IMR-90 (cell line): ENCODE data around the gene PPP1R14C. TPM values are rescaled to one million over a fixed set of nuclear protein-coding genes. Genes with fewer than 3 reads are reported as not detected.

Experiments
- ATAC-seq: fragments of 200-7000 bp; cut with Tn5 transposase; 2 replicates; pipeline ENCODE4 v1.9.1; 2020; ENCODE audit warnings: low read depth, mild to moderate bottlenecking, moderate library complexity
- BruUV-seq: library from RNA; stranded (reverse); fragments of 400-500 nt; replicated peaks from 2 replicates; lab custom pipeline; 2021; lab: Mats Ljungman, UMichigan
- CTCF ChIA-PET: fragments of 300-600 bp; formaldehyde crosslinking; extraction: SDS; loops from one replicate; lab custom pipeline; 2021; ENCODE audit warnings: antibody characterized with exemption; lab: Yijun Ruan, JAX
- POLR2A ChIA-PET: fragments of 300-600 bp; sonication (Branson Sonifier 250); formaldehyde crosslinking; loops from one replicate; lab custom pipeline; 2022; ENCODE audit warnings: antibody characterized with exemption; ENCODE audit not compliant: unreplicated experiment; lab: Charles Lee
- DNase-seq: peaks from one replicate; pipeline ENCODE4 v3.0.0; 2013
- H2AFZ ChIP-seq: replicated peaks from 2 replicates; pipeline ENCODE3; 2013; ENCODE audit warnings: low read length, mild to moderate bottlenecking; ENCODE audit not compliant: poor library complexity
- H2AK5ac ChIP-seq: 2 replicates; pipeline ENCODE4 v1.6.1; 2013; ENCODE audit warnings: low read depth, low read length, inconsistent platforms
- H2AK9ac ChIP-seq: replicated peaks from 2 replicates; pipeline ENCODE3; 2013; ENCODE audit warnings: mild to moderate bottlenecking, low read depth, low read length, moderate library complexity; ENCODE audit not compliant: poor library complexity
- H2BK120ac ChIP-seq: 2 replicates; pipeline ENCODE4 v1.6.1; 2013; ENCODE audit warnings: low read depth, low read length, inconsistent platforms
- H2BK15ac ChIP-seq: 3 replicates; pipeline ENCODE4 v1.6.1; 2013; ENCODE audit warnings: low read depth, low read length, inconsistent platforms
- H2BK20ac ChIP-seq: 2 replicates; pipeline ENCODE4 v1.6.1; 2013; ENCODE audit warnings: low read depth, mild to moderate bottlenecking, inconsistent platforms, low read length, moderate library complexity
- H2BK5ac ChIP-seq: 2 replicates; pipeline ENCODE4 v1.6.1; 2013; ENCODE audit warnings: mild to moderate bottlenecking, low read depth, low read length, inconsistent platforms; ENCODE audit not compliant: poor library complexity, severe bottlenecking
- H3K14ac ChIP-seq: replicated peaks from 2 replicates; pipeline ENCODE4 v1.6.1; 2013; ENCODE audit warnings: low read depth, low read length, inconsistent platforms
- H3K18ac ChIP-seq: 2 replicates; pipeline ENCODE4 v1.6.1; 2013; ENCODE audit warnings: low read depth, low read length, control low read depth
- H3K23ac ChIP-seq: 2 replicates; pipeline ENCODE4 v1.6.1; 2013; ENCODE audit warnings: low read depth, low read length, inconsistent platforms
- H3K27ac ChIP-seq: 2 replicates; pipeline ENCODE4 v1.5.1; 2013; ENCODE audit warnings: mild to moderate bottlenecking, control low read depth, low read length; ENCODE audit not compliant: insufficient read depth
- H3K27me3 ChIP-seq: 2 replicates; pipeline ENCODE4 v1.6.1; 2013; ENCODE audit warnings: low read length; ENCODE audit not compliant: control insufficient read depth, insufficient read depth
- H3K36me3 ChIP-seq: 2 replicates; pipeline ENCODE4 v1.6.1; 2013; ENCODE audit warnings: low read length, mixed read lengths; ENCODE audit not compliant: control insufficient read depth, insufficient read depth
- H3K4ac ChIP-seq: 2 replicates; pipeline ENCODE4 v1.6.1; 2013; ENCODE audit warnings: low read depth, low read length, inconsistent platforms
- H3K4me1 ChIP-seq: 2 replicates; pipeline ENCODE4 v1.6.1; 2013; ENCODE audit warnings: low read length, mixed read lengths; ENCODE audit not compliant: control insufficient read depth, insufficient read depth
- H3K4me2 ChIP-seq: 2 replicates; pipeline ENCODE4 v1.6.1; 2013; ENCODE audit warnings: low read depth, mild to moderate bottlenecking, control low read depth, low read length, moderate library complexity
- H3K4me3 ChIP-seq: 2 replicates; pipeline ENCODE4 v1.5.1; 2013; ENCODE audit warnings: low read depth, mild to moderate bottlenecking, control low read depth, low read length, moderate library complexity; ENCODE audit not compliant: insufficient read depth
- H3K56ac ChIP-seq: 2 replicates; pipeline ENCODE4 v1.6.1; 2013; ENCODE audit warnings: low read length, inconsistent platforms; ENCODE audit not compliant: insufficient read depth; ENCODE audit errors: extremely low read depth
- H3K79me1 ChIP-seq, 2 experiments: 2 replicates each; pipeline ENCODE4 v1.6.1; 2013; ENCODE audit warnings: low read length in 2 of 2, inconsistent platforms in 1 of 2, low read depth in 1 of 2
- H3K9ac ChIP-seq: 2 replicates; pipeline ENCODE4 v1.6.1; 2013; ENCODE audit warnings: low read depth, low read length, control low read depth
- H3K9me1 ChIP-seq: 2 replicates; pipeline ENCODE4 v1.6.1; 2013; ENCODE audit warnings: low read length, inconsistent platforms; ENCODE audit not compliant: insufficient read depth
- H3K9me3 ChIP-seq: 2 replicates; pipeline ENCODE4 v1.6.1; 2013; ENCODE audit warnings: low read length; ENCODE audit not compliant: control insufficient read depth, insufficient read depth
- H4K20me1 ChIP-seq: 2 replicates; pipeline ENCODE4 v1.6.1; 2013; ENCODE audit warnings: low read length, inconsistent platforms; ENCODE audit not compliant: insufficient read depth
- H4K5ac ChIP-seq: 2 replicates; pipeline ENCODE4 v1.6.1; 2013; ENCODE audit warnings: mild to moderate bottlenecking, low read depth, low read length, control low read depth
- H4K8ac ChIP-seq, 2 experiments: 2 replicates each; pipeline ENCODE4 v1.6.1; 2013; ENCODE audit warnings: low read depth in 2 of 2, low read length in 2 of 2, control low read depth in 1 of 2, inconsistent platforms in 1 of 2
- H4K91ac ChIP-seq: 2 replicates; pipeline ENCODE4 v1.6.1; 2013; ENCODE audit warnings: low read depth, low read length, inconsistent platforms; ENCODE audit not compliant: insufficient read depth
- MAFK ChIP-seq: IDR thresholded peaks from 2 replicates; pipeline ENCODE4 v1.6.1; 2012; ENCODE audit warnings: low read depth, low read length, improper control_type of control experiment
- NFE2L2 ChIP-seq: fragments of 150-350 bp; IDR thresholded peaks from 2 replicates; pipeline ENCODE4 v1.6.1; 2016; ENCODE audit warnings: low read depth, mild to moderate bottlenecking, low read length
- RAD21 ChIP-seq: IDR thresholded peaks from 2 replicates; pipeline ENCODE4 v1.6.1; 2012; ENCODE audit warnings: low read length, improper control_type of control experiment
- RCOR1 ChIP-seq: IDR thresholded peaks from 2 replicates; pipeline ENCODE4 v1.6.1; 2012; ENCODE audit warnings: mild to moderate bottlenecking, low read length, improper control_type of control experiment; ENCODE audit not compliant: insufficient replicate concordance
- WGBS, 2 experiments: methylation state at CpG; one replicate each; pipeline versions ENCODE4 v1.1.5 to v1.1.7; 2013; ENCODE audit warnings: missing lambda C conversion rate in 2 of 2; ENCODE audit not compliant: insufficient read length in 1 of 2; ENCODE audit errors: extremely low coverage in 2 of 2; 5-methylcytosine and 5-hydroxymethylcytosine counted together
- dilution Hi-C: fragments of 300-500 bp; cut with HindIII; formaldehyde crosslinking; loops from one replicate; pipeline ENCODE4 v1.14.3; 2018; ENCODE audit warnings: low sequenced_read_pairs; ENCODE audit not compliant: unreplicated experiment
- in situ Hi-C: fragments of 300-500 bp; cut with MboI; formaldehyde crosslinking; loops from 3 replicates; pipeline ENCODE4 v1.14.3; 2019; ENCODE audit warnings: low sequenced_read_pairs, inconsistent platforms, mixed read lengths
- intact Hi-C: fragments of 100-400 bp; cut with micrococcal nuclease; formaldehyde crosslinking; loops from 2 replicates; pipeline ENCODE4 v1.10.0; 2022
- polyA plus RNA-seq, 3 experiments: library from polyadenylated mRNA; depleted of rRNA; stranded (reverse); fragments of >200 nt; gene quantifications; 2 replicates each; pipeline ENCODE4 v1.2.3, GENCODE V29; 2012; ENCODE audit warnings: low replicate concordance in 1 of 3
- total RNA-seq: library from RNA; depleted of rRNA; stranded (reverse); fragments of >200 nt; gene quantifications from 2 replicates; pipeline ENCODE4 v1.2.3, GENCODE V29; 2012
- TF ChIP-seq, protein P1 (sequence below): fragments of 150-350 bp; IDR thresholded peaks from 2 replicates; pipeline ENCODE4 v1.6.1; 2016; ENCODE audit warnings: low read depth, mild to moderate bottlenecking, low read length, moderate library complexity, borderline replicate concordance

The PPP1R14C gene
- total and polyA plus RNA-seq, 2 of the 4 experiments (the other 2 are of a cell fraction) = not detected

DNA sequence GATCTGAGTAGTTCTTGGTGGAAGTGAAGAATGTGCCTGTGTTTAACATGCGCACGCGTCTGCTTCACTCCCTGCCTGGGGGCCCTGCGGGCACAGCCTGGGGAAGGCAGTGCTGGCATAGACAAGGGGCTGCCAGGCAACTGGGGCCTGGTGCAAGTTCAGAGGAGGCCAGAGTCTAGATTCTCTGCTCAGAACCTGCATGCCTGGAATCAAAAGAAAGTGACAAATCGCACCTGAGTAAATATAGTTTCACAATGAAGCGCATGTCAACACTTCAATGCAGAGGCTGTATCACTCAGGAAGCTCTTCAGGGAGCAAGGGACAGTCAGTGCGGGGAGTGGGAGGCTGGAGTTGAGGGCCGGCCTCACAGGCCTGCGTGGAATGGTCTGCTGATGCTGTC, 24.2 kb upstream of the PPP1R14C start:
- Histone ChIP-seq H2BK20ac (no peak overlapping the region), H3K23ac (no peak overlapping the region), H3K36me3 (no peaks in the 10 kb centered on the region), H3K4ac (no peak overlapping the region), H2BK5ac (no peak overlapping the region), H2BK120ac (no peak overlapping the region), H4K20me1 (no peaks in the 10 kb centered on the region), H3K79me1 (no peaks in the 10 kb centered on the region), H3K9me3 (peaks cover 3% of the 10 kb centered on the region; the same call in 1 of the 2 replicates), H2AFZ (no peak overlapping the region), H3K4me1 (no peaks in the 10 kb centered on the region), H3K4me2 (no peak overlapping the region), H3K9ac (no peak overlapping the region), H4K91ac (no peak overlapping the region), H3K4me3 (no peak overlapping the region), H2AK9ac (no peak overlapping the region), H2BK15ac (no peak overlapping the region), H3K27me3 (no peaks in the 10 kb centered on the region), H3K14ac (no peak overlapping the region), H3K27ac (no peak overlapping the region), H4K8ac (no peak overlapping the region), H3K9me1 (no peaks in the 10 kb centered on the region), H2AK5ac (no peak overlapping the region), H3K18ac (no peak overlapping the region), H4K5ac (no peak overlapping the region), H3K56ac (no peak overlapping the region)
- ATAC-seq = no peak
- in situ Hi-C loops (no loop called here), intact Hi-C loops (no loop called here), dilution Hi-C loops (no loop called here)
- no TSS peak for BruUV-seq
- TF ChIP-seq MAFK (no peak), RAD21 (no peak), NFE2L2 (no peak), RCOR1 (no peak)
- TF ChIP-seq, protein P1, sequence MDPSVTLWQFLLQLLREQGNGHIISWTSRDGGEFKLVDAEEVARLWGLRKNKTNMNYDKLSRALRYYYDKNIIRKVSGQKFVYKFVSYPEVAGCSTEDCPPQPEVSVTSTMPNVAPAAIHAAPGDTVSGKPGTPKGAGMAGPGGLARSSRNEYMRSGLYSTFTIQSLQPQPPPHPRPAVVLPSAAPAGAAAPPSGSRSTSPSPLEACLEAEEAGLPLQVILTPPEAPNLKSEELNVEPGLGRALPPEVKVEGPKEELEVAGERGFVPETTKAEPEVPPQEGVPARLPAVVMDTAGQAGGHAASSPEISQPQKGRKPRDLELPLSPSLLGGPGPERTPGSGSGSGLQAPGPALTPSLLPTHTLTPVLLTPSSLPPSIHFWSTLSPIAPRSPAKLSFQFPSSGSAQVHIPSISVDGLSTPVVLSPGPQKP = no peak
- DNase-seq = no peak
- ChIA-PET CTCF (no interaction called here), POLR2A (no interaction called here)
- WGBS, 2 experiments = 76% methylated on average over 8 of the region's 9 CpGs; no CpG with 5 or more reads in 1 of the 2 experiments
